Measurements from ENCODE around the gene ABCA4.

Gene ABCA4

GRCh38 chr1:94079080-94079940, 41.6 kb downstream of the ABCA4 start:
- DNase-seq: no peak

GRCh38 chr1:94072840-94073522, 48.0 kb downstream of the ABCA4 start:
- no peak for DNase-seq

GRCh38 chr1:94071976-94072375, 49.0 kb downstream of the ABCA4 start:
- no peak for DNase-seq

DNA sequence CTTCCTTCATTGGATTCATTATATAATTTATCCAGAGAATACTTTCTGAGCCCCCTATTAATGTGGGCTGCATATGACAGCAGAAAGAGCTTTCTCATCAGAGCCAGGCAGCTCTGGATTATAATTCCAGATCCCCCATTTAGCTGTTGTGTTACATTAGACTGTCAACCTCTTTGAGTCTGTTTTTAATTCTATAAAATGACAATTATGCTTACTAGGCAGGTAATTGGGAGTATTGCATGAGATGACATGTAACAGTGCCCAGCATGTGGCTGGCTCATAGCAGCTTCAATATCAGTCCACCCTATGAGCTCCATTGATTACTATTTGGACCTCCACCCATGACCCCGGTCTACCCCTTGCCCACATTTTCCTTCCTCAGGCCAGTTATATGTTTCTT, 49.6 kb downstream of the ABCA4 start:
- DNase-seq: no peak

- DNase-seq: no peak
Measured at GRCh38 chr1:94070865-94071264, 50.1 kb downstream of the ABCA4 start.

- no peak for DNase-seq
Measured at GRCh38 chr1:94069919-94070285, 51.0 kb downstream of the ABCA4 start.

DNA sequence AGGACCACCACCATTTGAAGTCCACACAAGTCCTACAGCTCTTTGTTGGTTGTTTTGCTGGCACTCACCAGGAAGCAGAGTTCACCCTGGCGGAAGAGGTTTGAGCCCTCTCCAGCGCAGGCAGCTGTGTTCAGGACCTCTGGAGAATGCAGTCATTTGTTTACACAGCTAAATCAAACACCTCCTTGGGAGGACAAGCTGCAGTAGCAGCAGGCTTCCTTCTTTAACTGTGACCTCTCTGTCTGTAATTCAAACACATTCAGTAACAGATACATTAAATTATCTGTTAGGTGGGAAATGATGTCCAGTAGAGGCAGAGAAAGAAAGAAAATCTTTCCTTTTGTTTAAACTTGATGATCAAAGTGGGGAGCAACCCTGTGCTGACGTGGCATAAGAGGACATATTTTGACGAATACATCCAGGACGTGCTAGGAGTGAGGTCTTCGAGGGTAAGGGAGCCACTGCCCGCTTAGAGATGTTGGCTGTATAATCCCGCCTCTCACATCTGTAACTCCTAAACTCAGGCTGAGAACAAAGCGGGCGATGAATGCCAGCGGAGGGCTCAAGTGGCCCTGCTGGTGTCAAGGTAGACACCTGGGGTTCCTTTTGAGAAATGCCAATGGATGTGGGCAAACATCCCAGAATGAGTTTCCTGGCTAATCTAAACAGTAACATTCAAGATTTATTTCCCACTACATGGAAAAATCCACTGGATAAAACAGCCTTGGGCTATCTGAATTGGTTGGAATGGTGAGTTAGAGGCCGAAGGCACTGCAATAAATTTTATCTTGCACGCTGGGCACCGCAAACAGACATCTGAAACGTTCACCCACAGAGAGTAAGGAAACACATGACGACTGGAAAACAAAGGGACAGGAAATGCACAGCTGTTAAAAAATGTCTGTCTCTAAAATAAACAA, 51.7 kb downstream of the ABCA4 start:
- DNase-seq: no peak

DNA sequence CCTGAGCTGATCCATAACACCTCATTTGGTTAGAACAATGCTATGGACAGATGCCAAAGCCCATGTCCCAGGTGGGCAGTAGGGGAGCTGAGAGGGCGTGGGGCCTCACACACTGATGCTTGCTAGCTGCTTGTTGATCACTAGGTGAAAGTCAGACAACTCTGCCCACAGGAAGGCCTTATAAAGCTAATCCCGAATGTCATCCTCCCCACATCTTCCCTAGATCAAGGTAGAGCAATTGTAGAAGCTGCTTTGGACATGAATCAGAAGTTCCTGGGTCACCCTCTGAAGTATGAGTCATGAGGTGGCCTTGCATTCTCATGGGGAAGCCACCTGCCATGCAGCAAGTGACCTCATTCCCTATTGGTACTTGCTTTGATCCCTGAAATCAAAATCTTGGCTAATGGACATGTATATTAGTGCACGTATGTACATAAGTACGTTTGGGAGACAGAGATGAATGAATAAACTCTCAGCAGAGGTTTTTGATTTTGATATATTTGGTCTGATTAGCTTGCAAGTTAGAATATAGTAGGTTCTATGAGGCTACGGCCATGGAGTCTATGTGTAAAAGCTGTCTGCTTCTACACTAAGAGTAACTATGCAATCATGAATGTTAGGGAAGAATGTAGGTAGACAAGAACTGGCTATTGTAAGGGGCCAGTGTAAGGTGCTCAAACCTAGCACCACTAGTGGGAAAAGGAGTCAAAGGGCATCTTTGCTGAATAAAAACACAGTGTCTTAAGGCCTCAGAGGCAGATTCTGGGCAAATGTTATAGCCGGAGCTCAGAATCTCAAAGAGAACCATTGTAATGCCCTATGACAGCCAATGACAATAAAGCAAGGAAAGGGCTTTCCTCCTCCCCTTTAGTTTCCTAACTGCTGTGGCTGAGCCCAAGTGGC, 52.6 kb downstream of the ABCA4 start:
- DNase-seq: no peak

- no peak for DNase-seq
Measured at GRCh38 chr1:94067196-94067595, 53.8 kb downstream of the ABCA4 start.

DNA sequence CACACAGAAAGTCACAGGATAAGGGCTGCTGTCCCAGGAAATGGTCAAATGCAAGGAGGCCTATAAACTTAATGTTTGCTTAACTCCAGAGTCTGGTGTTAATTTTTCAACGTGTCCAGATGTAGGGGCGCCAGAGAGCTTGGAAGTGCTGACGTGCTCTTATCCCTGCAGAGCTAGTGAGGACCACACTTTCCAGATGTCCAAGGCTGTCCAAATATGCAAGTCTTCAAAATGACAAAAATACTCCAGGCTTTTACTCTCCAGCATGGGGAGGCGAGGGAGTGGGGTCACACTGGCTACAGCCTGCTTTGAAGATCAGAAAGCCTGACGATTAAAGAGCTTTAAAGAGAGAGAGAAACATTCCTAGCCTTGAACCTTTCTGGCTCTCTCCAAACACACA, 57.6 kb downstream of the ABCA4 start:
- DNase-seq: no peak

GRCh38 chr1:94061513-94062443, 59.2 kb downstream of the ABCA4 start:
- peak in 1 of 2 donors; percentile 24 for DNase-seq

DNA sequence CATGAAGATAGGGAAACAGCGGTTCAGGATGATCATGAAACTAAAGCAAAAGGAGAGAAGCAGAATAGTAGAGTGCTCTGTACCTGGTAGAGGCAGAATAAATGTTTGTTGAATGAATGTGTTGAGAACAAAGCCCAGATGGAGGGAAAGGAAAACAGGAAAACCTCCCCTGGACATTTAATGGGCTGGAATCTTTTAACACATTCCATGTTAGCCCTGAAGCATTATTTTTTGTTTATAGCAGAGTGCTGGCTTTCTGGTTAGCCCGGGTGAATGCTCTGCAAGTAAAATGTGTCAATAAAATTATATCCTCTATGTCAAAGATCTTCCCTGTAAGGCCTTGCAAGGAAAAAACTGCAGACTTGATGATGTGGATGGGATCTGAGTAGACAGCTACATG, 60.2 kb downstream of the ABCA4 start:
- no peak for DNase-seq

- no peak for DNase-seq
Measured at GRCh38 chr1:94058766-94059165, 62.2 kb downstream of the ABCA4 start.

GRCh38 chr1:94056996-94057395, 64.0 kb downstream of the ABCA4 start:
- no peak for DNase-seq

DNA sequence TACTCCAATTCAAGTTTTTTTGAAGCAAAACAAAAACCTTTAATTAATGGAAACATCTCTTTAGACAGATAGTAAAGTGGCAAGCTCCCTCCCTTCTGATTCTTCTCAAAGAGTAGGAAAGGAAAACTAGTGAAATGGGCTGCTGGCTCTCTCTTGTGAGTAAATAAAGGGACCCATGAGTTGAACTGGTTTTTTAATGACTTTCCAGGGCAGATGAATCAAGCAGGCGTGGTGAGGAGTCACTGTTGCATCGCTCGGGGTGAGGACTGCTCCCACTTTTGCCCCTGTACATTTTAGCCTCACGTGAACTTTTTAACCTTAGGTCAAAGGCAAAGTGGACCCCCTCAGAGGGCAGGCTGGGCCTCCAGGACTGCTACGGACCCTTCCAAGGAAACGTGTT, 64.8 kb downstream of the ABCA4 start:
- DNase-seq: no peak

- DNase-seq: no peak
Measured at GRCh38 chr1:94055459-94056122, 65.4 kb downstream of the ABCA4 start.

- no peak for DNase-seq
Measured at GRCh38 chr1:94050675-94051074, 70.3 kb downstream of the ABCA4 start.

- DNase-seq: no peak
Measured at GRCh38 chr1:94050254-94050653, 70.7 kb downstream of the ABCA4 start.

- DNase-seq: no peak
Measured at GRCh38 chr1:94049791-94050190, 71.2 kb downstream of the ABCA4 start.

DNA sequence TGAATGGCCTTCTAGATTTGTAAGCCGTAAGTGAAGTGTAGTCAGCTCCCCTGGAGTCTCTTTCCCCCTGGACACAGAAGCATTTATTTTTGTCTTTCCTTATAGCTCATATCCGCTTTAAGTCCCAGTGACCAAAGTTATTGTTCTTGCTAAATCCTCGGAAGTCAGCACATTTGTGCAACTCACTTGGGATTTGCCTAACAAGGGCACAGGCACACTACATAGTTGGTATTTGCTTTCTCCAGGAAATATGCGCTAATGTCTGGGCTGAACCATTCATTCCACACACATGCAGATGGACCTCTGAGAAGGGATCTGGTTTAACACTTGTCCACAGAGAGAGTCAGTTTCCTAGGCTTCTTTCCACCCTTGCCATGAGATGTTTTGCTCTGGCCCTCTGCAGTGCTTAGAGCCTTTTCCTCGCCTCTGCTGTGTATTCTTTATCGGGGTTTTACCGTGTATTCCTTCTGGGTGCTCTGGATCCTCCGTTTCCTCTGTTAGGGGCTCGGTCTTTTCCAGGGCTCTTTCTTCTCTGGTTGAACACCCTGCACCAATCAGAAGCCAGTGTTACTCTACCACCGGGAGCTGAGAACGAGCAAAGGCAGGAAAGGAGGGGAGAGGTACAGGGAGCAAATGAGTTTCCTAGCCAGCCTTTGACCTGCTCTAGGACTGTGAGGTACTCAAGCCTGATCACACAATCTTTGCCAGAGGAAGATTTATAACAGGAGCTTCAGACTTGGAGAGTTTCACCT, 72.4 kb downstream of the ABCA4 start:
- no peak for DNase-seq

Data from CD4-positive, alpha-beta T cell treated with Interleukin-4 for 1 hour (primary cell).